GM18498 (cell line): ENCODE data around the gene POLL.
"Not testable (repeated sequence)": the region's sequence is repeated elsewhere in the genome, so short reads cannot be mapped to it uniquely, and the experiment has no call there.

Experiments used
- ATAC-seq: cut with Tn5 transposase; IDR thresholded peaks from one replicate; pipeline ENCODE4 v1.9.1; 2021; ENCODE audit warnings: mild to moderate bottlenecking, moderate library complexity; ENCODE audit not compliant: unreplicated experiment

Gene POLL

GRCh38 chr10:101612086-101612485 lies 24.0 kb upstream of the POLL start:
- no peak for ATAC-seq

GRCh38 chr10:101611096-101611905 lies 23.2 kb upstream of the POLL start:
- no peak for ATAC-seq

- no peak for ATAC-seq
These were observed 21.4 kb upstream of the POLL start for GRCh38 chr10:101609481-101609880.

GRCh38 chr10:101607124-101607523 lies 19.1 kb upstream of the POLL start:
- no peak for ATAC-seq

GRCh38 chr10:101602761-101603398 lies 14.8 kb upstream of the POLL start:
- no peak for ATAC-seq

- ATAC-seq = no peak
These were observed 13.5 kb upstream of the POLL start for GRCh38 chr10:101601541-101601940.

GRCh38 chr10:101597091-101597900 lies 9.2 kb upstream of the POLL start:
- ATAC-seq = no peak

GRCh38 chr10:101595591-101596433 lies 7.8 kb upstream of the POLL start:
- ATAC-seq = no peak

GRCh38 chr10:101593331-101593730 lies 5.3 kb upstream of the POLL start:
- not testable (repeated sequence) for ATAC-seq

- ATAC-seq = no peak
These were observed 822 bp upstream of the POLL start for GRCh38 chr10:101588879-101589278.

- no peak for ATAC-seq
These were observed 2.2 kb downstream of the POLL start for GRCh38 chr10:101585841-101586240.

- no peak for ATAC-seq
These were observed 7.3 kb downstream of the POLL start for GRCh38 chr10:101580486-101581399.

- no peak for ATAC-seq
These were observed 8.6 kb downstream of the POLL start for GRCh38 chr10:101579516-101579870.

- no peak for ATAC-seq
These were observed 9.1 kb downstream of the POLL start for GRCh38 chr10:101578803-101579515.

- no peak for ATAC-seq
These were observed 9.9 kb downstream of the POLL start for GRCh38 chr10:101578192-101578591.

- no peak for ATAC-seq
These were observed 10.8 kb downstream of the POLL start for GRCh38 chr10:101577121-101577871.

- ATAC-seq = no peak
These were observed 11.7 kb downstream of the POLL start for GRCh38 chr10:101576211-101576863.
